Stimulated activated CD4-positive, alpha-beta T cell treated with anti-CD3 and anti-CD28 coated beads, TNF-alpha, amount 100 ng/mL, for 1 hour (primary cell): Measurements from ENCODE around the gene ETFA.

Experiments
- DNase-seq, 3 donors: peaks; one replicate each; pipeline ENCODE4 v3.0.0-alpha.2; 2020; ENCODE audit warnings: low read depth in 3 of 3, low spot score in 1 of 3

The ETFA gene

DNA sequence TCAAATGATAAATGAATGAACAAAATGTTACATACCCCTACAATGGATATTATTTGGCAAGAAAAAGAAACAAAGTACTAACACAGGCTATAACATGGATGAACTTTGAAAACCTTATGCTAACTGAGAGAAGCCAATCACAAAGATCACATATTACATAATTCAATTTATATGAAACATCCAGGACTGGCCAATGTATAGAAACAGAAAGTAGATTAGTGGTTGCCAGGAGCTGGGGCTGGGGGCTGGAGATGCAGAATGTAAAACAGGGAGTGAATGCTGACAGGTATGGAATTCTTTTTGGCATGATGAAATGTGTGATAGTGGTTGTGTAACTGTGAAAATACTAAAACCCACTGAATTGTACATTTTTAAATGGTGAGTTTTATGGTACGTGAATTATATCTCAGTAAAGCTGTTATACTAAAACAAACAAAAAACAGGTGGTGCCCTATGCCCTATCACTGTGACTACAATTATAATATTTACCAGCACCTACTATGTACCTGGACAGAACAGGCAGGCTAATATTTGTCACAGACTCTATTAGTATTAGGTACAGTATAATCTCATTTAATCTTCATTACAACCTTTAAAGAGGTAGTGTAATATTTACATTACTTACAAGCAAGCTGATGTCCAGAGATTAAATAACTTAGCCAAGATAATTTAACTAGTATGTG is 90.0 kb downstream of the ETFA start:
- DNase-seq: no peak

DNA sequence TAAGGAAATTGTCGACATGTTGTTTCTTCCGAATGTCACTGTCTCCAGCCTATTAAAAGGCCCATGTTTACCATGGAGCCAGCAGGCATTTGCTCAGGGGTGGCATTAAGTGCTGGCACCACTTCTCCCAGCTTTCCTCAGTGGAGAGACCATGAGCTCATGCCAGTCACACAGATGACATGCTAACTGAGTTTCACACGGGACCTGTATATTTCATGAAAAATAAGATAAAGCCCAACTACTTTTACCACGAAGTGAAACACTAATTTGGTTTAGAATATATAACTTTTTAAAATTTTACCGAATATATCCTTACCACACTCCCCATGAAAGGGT is 93.4 kb downstream of the ETFA start:
- no peak for DNase-seq

DNA sequence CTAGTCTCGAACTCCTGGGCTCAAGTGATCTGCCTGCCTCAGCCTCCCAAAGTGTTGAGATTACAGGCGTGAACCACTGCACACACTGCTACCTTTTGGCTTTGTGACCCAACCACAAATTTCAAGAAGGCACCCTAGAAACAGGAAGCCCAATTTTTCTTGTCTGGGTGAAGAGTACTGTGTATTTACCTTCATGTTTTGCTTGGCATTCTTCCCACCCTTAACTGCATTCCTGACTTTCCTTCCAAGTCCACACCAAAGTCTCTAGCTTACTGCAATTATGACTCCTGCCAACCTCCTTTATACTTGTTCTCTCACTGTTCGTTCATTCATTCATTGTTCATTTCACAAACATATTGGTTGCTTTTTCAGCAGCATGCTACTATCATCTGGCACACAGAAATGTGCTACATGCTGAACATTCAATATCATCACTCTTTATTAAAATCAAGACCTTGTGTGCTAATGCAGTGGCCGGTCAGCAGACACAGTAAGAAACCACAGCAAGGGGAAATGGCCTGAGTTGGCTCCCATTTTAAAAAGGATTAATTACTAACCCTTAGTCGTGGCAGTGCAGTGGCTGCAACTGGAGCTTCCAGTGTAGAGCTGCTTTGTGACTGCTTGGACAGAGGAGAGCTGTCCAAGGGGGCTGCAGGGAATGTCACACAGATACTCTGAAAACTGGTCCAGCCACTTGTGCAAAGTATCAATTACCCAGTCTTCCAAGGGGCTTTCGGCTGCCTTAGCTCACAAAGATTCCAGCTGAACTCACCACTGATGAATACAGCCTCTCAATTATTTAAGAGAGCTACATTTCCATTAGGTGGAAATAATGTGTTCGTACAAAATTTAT is 94.0 kb downstream of the ETFA start:
- DNase-seq: no peak

DNA sequence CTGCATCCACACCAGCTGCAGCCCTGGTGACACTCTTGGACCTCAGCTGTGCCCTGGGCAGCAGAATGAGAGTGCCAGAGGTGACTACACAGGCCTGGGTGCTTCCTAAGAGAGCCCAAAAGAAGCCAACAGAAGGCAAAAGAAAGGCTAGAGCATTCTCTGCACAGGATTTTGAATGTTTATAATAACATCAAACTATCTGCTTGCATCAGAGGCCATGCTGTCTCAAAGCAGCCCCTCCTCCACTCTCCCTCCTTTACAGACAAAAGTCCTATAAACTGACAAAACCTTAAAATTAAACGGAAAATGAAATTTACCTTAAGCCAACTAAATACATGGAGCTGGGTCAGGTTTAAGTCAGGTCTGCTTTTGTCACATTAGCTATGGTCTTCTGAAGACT is 95.6 kb downstream of the ETFA start:
- DNase-seq: no peak

DNA sequence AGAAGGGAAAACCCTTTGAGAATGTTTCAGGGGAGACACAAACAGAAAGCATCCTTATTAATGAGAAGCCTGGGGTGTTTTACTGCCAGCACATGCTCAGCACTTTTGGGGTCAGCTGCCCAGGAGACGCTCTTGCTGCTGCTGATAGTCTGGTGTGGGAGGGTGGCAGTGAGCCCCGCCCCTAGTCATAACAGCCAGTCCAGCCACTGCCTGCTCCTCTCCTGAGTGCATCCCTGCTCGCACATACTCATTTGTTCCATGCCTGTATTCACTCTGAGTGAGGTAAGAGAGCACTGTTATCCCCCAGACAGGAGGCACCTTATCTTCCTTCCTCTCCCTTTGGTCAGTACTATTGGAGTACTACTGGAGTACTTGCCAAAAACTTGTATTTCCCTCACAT is 101.3 kb downstream of the ETFA start:
- no peak for DNase-seq

DNA sequence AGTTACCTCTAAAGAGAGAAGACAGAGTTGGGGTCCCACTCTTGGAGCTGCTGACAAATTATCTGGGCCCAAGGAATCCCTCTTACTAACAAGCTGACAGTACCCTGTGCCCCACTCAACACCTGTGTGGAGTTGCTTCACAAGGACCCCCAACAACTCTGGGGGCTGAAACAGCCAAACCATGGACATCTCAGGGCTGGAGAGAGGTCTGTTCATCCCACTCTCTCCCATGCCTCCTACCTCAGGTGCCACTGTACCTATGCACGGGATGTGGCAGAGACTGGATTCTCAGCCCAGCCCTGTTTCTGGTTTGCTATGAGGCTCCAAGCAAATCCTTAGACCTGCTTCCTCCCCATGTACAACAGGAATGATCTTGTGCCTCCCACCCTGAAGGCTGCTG is 101.7 kb downstream of the ETFA start:
- no peak for DNase-seq

DNA sequence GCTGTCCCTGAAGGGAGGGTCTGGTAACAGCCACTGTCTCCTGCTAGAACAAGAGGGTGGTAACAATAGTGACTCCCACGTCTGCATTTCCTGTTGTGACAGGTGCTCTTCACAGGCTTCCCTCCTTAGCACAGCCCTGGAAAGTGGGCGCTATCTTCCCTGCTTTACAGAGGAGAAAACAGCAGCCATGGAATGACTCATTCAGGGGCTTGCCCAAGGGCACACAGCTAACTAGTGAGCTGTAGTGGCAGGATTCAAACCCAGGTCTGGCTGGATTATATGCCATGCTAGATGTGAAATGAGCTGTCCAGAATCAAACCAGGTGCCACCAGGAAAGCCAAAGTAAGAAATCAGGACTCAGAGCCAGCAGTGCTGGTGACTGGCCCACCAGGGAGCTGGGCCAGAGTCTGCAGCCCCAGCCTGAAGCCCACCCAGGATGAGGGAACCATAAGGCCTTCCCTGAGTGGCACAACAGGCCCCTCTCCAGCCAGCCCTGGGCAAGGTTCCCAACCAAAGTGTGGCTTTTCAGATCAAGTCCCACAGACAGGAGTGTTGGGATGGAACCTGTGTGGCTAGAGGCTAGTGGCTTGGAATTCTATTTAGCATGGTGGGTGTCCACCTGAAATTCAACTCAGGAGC is 102.4 kb downstream of the ETFA start:
- no peak for DNase-seq

DNA sequence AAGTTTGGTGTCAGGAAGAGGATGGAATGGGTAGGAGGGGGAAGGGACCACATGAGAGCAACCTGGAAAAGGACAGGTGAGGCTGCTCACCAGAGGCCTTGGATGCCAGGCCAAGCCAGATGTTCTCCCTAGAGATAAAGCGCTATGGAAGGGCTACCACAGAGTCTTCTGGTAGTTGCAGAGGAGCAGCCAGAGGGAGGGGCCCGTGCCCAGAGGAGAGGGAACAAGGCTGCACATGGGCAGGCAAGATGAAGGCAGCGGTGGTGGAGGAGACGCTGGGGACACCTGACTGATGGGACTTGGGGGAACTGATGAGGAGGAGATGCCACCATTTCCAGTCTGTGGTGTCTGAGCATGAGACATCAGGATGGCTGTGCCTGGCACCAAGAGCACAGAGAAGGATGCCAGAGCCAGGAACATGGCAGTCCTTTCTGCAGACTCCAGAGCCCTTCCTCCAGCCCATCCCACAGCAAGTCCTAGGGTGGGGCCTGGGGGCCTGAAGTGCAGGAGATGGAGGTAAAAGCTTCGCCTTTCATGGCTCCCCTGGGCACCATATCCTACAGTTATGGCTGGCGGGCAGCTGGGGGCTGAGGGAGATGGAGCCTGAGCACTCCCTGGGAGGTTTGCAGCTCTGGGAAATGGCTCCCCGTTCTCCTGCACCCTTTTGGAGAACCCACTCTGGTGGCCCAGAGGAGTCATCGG is 103.0 kb downstream of the ETFA start:
- DNase-seq: no peak

DNA sequence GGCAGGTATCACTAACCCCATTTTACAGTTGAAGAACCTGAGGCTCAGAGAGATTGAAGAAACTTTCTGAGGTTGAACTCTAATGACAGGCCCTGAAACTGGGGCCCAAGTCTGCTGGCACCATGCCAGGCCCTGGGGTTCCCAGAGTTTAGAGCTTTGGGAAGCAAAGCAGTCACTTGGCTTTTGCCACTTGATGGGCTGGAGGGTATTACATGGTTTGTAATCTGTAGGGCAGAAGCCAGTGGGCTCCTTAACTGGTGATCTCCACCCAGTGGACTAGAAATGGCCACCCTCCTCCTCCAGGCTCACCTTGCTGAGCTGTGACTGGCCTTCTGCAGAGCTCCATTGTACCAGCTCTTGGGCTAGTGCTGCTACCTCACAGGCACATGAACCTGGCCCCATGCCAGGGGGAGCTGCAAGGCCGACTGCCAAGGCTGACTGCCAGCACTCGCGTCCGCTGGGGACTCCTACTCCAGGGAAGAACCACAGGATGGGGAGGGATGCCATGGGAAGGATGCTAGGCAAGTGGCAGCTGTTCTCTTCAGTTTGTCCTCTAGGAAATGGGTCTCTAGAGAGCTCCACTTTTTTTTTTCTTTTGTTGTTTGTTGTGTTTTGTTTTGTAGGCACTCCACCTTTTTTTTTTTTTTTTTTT is 104.8 kb downstream of the ETFA start:
- no peak for DNase-seq

DNA sequence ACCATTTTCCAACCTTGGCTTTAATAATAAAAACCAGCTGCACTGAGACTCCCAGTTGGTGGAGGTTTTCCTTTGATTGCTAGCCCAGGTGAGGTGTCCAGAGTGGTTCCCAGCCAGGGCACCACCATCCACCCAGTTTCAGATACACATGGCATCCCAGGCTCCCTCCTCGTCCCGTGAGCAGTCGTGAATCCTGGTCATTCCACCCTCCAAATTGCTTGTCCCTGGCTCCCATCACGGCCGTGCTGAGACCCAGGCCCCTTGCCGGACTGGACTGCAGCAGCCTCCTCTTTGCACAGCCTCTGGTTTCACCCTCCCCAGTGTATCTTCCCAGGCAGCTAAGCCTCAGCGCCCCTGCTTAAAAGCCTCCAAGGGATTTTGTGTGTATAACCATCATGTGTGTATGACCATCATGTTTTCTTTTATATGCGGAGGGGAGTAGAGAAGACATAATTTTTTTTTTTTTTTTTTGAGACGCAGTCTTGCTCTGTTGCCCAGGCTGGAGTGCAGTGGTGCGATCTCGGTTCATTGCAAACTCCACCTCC is 106.3 kb downstream of the ETFA start:
- no peak for DNase-seq

DNA sequence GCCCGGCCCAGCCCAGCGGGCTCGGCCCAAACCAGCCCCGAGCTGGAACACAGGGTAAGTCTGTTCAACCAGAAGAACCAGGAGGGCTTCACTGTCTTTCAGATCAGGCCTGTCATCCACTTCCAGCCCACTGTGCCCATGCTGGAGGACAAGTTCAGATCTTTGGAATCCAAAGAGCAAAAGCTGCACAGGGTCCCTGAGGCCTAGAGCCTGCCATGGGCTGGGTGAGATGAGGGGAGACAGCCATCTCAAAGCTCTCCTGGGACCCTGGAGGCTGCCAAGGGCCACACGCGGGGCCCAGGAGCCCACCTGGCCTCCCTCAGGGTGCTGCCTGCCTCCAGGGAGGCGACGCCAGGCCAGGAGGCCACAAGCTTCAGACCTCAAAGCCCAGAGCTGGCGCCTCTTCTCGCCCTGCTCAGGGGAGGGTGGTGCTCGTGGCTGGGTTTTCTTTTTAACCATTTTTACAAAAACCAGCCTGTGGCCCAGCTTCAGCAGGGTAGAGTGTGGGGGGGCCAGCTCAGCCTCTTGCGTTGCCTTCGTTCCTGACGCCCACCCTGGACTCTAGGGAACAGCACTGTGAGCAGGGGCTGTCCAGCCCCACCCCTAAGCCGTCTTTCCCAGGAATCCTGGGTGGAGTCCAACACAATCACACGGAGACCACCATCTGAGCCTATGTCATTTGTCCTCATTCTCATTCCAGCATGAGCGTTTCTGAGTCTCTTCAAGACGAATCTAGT is 107.0 kb downstream of the ETFA start:
- DNase-seq: no peak

DNA sequence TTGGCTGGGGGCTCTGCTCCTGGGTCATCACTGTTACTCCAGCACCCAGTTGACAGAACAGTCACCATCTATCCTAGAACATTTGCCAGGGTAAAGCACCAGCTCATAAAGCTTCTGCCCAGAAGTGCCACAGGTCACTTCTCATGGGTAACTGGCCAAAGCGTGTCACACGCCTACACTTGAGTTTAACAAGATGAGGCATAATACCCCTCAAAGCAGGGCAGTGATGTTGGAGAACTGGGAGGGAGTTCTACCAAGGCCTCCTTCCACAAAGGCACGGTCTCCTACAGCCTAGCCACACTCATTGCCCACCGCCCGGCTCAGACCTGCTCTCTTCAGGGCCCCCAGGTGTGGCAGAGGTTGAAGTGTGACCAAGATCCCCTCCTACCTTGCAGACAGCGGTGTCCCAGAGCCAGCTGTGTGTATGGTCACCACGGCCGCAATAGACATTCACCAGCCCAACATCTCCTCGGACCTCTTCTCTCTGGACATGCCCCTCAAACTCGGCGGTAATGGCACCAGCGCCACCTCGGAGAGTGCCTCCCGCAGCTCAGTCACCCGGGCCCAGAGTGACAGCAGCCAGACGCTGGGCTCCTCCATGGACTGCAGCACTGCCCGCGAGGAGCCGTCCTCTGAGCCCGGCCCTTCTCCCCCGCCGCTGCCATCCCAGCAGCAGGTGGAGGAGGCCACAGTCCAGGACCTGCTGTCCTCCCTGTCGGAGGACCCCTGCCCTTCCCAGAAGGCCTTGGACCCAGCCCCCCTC is 107.7 kb downstream of the ETFA start:
- DNase-seq: no peak

DNA sequence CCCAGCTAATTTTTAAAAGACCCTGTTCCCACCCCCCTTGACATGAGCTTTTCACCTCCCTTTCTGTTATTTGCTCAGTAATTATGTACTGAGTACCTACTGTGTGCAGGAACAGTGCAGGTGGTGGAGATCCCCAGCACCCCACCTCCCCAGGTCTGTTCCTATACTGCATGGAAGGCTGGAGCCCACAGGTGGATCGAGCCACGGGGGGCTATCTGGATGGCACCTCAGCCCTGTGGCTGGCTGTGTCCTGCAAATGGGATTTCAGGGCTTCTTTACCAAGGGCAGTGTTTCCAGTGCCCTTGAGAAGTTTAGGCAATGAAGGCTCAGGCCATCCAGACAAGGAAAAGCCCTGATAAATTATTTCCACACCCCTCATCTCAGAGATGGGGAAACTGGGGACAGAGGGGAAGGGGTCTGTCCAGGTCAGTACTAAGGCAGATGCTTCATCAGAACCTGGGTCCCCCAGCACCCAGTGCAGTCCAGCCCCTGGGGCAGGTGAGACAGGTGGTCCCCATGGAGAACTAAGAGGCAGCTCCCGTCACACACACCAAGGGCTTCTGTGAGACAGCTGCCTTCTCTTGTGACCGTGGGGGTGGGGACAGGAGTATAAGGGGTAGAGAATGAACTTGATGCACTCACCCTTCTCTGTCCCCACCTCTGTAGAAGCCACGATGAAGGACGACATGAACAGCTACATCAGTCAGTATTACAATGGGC is 109.6 kb downstream of the ETFA start:
- no peak for DNase-seq

DNA sequence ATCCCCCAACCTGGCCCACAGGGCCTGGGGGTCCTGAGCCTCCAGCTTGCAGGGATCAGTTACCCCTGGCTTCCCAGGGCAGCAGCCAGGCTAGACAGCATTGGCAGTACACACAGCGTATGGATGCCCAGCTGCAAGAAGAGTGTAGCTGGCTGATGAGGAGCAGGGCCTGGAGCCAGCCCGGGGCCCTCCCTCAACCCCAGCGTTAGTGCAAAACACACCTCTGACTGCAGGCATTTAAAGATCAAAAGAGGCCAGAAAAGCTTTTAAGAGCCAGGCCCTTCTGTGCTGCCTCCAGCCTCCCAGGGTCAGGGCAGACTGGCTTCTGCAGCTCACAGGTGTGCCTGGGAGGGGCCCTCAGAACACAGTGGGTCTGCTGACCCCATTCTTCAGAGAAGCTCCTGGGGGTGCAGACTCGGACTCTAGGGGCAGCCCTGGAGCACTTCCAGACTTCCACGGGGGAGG is 110.6 kb downstream of the ETFA start:
- no peak for DNase-seq

DNA sequence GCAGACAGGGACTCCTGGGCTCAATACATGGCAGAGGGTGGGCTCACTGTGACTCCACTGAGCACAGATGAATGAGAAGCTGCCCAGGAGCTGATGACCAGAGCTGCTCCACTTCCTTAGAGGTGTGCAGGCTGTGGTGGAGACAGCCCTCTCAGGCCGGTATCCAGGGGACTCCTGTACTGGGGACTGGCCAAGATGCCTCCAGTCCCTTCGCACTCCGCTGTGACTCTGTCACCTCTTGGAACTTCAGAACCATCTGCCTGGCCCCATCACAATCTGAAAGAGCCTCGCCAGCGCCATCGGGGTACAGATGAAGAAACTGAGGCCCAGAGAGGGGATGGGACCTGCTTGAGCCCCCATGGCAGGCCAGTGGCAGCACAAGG is 111.2 kb downstream of the ETFA start:
- DNase-seq: no peak

DNA sequence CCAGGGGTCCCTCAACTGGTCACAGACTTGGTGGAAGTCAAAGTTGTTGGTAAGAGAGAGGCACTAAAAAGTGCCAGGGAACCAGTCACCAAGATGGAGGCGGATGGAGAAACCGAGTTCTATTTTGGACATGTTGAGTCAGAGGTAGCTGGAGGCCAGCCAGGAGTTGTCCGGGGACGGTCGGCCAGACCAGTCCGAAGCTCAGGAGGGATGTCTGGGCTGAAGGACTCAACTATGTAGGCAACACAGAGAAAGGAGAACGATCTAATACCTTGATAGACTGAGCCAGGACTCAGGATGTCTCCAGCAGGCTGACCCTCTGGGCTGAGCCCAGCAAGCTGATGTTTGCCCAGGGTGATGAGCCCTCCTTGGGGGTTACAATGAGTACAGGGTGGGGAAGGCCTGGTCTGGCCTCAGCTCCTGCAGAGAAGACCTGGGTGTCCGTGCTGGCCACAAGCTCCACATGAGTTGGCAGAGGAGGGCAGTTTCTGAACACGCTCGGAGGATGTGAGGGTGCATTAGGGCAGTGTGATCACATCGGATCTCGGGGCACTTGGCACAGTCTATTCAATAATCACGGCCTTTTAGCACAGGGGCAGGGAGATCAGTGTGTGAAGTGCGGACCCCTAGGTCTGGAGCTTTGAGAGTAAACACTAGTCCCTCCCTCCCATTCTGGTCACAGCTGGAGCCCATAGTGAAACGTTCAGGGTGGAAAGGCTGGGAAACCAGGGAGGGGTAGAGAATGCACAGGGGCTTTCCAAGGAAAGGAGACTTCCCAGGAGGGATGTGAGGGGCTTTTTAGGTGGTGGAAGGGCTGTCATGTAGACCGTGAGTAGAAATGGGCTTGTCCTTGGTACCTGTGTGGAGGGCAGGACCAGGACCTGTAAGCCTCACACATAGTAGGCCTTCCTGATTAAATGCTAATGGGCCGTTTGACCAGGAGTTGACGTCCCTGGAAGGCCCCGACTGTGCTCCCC is 111.9 kb downstream of the ETFA start:
- DNase-seq: no peak

DNA sequence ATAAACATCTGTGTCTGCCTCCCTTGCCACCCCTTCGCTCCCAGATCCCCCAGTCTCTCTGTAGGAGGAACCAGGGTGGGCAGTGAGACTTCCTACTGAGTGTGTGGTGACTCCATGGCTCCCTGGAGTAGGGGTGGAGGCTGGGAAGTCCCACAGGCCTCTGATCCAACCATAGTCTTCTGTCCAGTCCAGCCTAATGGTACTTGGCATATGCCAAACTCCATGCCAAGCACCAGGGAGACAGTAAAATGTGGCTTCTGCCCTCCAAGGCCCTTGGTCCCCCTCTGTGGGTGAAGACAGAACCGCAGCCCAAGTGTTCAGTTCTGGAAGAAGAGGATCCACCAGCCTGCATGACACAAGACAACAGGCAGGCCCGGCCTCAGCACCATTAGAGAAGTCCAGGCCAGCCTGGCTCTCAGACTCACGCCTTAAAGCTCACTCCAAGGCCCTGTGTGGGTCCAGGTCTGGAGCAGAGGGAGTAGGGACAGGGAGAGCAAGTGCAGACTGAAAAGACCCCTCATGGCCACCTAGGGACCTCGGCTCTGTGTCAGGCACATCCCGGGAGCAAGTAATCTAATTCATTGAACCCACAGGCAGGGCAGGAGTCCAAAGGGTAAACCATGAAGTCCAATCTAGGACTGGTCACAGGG is 112.7 kb downstream of the ETFA start:
- DNase-seq: no peak
